ENCODE results near the gene EPHB2.

- TF ChIP-seq CTCF (IDR thresholded peaks at IDR 0.05; ENCODE audit: extremely low read depth in 1 of 2, insufficient read depth in 1 of 2, low read depth in 1 of 2, low read length in 2 of 2): no peak
- TF ChIP-seq MAX (IDR thresholded peaks at IDR 0.05; ENCODE audit: insufficient read depth, insufficient read length): peak; percentile 53
- TF ChIP-seq EZH2 (IDR thresholded peaks at IDR 0.05; ENCODE audit: borderline replicate concordance, low read depth, low read length, severe bottlenecking): no peak
- TF ChIP-seq JUN (IDR thresholded peaks at IDR 0.05; ENCODE audit: borderline replicate concordance, insufficient read depth, insufficient read length, low read depth): no peak
- TF ChIP-seq POLR2A (IDR thresholded peaks at IDR 0.05; ENCODE audit: low read depth, low read length): no peak
These were observed 110.4 kb downstream of the EPHB2 start for GRCh38 chr1:22821027-22821426.
